Measurements from ENCODE around the gene RPS10.
"Not testable (repeated sequence)": the region's sequence is repeated elsewhere in the genome, so short reads cannot be mapped to it uniquely, and the experiment has no call there.

The RPS10 gene

GRCh38 chr6:34392497-34393190 lies 33.2 kb downstream of the RPS10 start, which contains the start of gene NUDT3:
TSS of gene NUDT3 (minus strand) at chr6:34392669. CDS start at chr6:34392362, 307 bp downstream.
- peak; percentile 95 for DNase-seq (ENCODE audit: low spot score)

DNA sequence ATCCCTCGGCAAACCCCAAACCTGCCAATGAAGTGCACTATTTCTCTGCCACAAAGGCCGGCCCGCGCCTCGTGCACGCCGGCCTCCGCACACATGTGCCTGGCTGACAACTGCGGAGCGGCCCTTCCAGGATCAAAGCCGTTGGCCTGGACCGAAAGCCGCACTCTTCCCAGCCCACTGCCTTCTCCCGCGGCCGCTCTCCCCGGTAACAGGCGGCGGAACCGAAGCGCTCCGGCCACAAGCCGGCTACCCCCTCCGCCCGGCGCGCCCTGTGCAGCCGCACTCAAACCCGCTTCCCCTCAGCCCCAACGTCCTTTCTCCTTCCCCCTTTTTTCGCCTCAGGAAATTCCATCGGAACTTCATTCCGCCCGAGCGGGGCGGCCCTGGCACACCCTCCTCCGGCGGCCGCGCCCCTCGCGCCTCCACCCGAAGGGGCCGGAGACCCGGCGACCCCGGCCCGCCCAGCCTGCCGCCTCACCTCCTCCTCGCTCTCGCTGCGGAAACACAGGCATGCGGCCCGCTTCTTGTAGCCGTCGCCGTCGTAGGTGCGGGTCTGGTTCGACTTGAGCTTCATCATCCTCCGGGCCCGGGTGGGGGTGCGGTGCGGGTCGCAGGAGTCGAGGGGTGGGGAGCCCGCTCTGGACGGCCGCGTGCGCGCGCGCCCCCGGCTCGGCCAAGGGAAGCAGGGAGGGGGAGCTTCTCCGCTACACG lies 33.9 kb downstream of the RPS10 start:
- peak; percentile 47 for DNase-seq (ENCODE audit: low spot score)

DNA sequence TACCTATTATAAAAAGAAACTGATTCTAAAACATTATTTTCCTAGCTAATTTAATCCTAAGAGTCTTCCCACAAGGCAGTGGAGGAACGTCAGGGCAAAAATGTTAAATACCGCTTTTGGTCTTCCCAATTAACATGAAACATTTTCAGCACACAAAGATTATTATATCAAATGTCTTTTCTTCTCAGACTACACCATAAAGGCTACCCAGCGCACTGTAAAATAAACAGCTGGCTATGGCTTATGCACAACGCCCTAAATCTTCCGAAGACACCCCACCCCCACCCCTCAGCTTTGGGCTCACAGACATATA lies 34.4 kb downstream of the RPS10 start:
- no peak for DNase-seq (ENCODE audit: low spot score)

GRCh38 chr6:34390531-34391472 lies 35.1 kb downstream of the RPS10 start:
- DNase-seq (ENCODE audit: low spot score), result peak; percentile 39

GRCh38 chr6:34389034-34389433 lies 36.8 kb downstream of the RPS10 start:
- DNase-seq (ENCODE audit: low spot score), result no peak

GRCh38 chr6:34388421-34388820 lies 37.4 kb downstream of the RPS10 start:
- DNase-seq (ENCODE audit: low spot score), result no peak

DNA sequence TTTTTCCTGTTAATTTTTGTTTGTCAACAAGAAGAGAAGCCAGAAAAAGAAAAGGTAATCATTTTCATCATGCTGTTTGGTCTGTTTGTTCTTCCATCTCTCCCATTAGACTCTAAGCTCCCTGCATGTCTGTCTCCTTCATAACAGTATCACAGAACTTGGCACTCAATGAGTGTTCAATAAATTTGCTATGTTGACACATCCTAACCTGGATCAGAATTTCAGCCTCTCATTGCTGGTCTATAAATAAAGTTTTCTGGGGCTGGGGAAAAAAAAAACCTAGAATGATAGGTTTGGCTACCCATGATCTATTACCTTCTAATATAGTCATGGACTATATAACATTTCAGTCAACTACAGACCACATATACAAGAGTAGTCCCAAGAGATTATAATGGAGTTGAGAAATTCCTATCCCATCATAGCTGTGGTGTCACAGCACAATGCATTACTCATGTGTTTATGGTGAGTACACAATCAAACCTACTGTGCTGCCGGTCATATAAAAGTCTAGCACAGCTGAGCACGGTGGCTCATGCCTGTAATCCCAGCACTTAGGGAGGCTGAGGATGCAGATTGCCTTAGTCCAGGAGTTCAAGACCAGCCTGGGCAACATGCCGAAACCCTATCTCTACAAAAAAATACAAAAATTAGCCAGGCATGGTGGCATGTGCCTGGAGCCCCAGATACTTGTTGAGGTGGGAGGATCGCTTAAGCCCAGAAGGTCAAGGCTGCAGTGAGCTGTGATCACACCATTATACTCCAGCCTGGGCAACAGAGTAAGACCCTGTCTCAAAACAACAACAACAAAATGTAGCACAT lies 39.3 kb downstream of the RPS10 start:
- peak; percentile 40 for DNase-seq (ENCODE audit: low spot score)

GRCh38 chr6:34385793-34386195 lies 40.1 kb downstream of the RPS10 start:
- no peak for DNase-seq (ENCODE audit: low spot score)

GRCh38 chr6:34384321-34385153 lies 41.3 kb downstream of the RPS10 start:
- DNase-seq (ENCODE audit: low spot score), result no peak

DNA sequence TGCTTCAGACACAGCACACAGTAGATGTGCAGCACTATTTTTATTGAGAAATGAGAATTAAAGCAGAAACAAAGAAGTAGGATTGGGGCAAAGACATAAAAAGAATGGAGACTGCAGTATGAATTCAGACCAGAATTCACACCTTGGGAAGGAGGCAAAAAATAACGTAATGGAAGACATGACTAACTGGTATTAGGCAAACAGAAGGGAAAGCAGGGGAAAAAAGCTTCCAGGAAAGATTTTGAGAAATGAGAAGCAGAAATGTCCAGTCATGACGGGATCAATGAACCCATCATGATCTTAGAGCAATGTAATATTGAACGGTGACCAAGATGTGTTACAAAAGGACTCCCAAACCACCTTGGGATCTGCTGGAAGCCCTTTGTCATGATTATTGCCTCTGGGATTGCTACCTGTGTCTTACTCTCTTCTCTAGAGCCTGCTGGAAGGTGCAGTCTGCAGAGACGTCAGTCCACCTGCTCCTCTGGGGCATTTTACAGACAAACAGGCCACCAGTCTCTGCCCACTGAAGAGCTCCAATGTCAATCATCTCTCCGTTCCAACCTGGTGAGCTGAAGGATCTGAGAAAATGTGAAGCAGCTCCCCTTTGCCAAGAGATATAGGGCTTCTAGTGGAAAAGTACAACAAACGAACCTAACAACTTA lies 42.1 kb downstream of the RPS10 start:
- no peak for DNase-seq (ENCODE audit: low spot score)

DNA sequence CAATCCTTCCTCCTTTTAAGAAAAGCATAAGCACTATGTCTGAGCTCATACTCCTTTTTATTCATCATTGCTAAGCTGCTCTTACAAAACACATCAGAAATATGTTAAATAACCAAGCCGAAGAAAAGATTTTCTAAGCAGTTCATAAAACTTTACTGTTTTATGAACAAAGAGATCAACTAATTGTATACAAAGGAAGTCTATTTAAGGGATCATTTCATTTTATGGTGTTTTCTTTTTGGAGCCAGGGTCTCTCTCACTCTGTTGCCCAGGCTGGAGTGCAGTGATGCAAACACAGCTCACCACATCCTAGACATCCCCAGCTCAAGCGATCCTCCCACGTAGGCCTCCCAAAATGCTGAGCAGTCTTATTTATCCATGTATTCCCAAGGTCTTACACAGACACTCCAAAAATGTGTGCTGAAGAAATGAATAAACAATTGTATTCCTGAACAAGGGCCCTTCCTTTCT lies 42.7 kb downstream of the RPS10 start:
- DNase-seq (ENCODE audit: low spot score), result no peak

DNA sequence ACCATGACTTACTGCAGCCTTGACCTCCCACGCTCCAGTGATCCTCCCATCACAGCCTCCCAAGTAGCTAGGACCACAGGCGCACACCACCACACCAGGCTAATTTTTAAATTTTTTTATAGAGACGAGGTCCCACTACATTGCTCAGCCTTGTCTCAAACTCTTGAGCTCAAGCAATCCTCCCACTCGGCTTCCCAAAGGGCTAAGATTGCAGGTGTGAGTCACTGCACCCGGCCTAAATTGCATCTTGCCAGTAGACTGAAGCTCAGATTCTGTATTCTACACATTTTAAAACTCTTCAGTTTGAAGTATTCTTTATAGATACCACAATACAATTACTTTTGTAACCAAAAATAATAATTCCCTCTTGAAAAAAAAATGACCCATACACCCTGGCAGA lies 44.8 kb downstream of the RPS10 start:
- no peak for DNase-seq (ENCODE audit: low spot score)

DNA sequence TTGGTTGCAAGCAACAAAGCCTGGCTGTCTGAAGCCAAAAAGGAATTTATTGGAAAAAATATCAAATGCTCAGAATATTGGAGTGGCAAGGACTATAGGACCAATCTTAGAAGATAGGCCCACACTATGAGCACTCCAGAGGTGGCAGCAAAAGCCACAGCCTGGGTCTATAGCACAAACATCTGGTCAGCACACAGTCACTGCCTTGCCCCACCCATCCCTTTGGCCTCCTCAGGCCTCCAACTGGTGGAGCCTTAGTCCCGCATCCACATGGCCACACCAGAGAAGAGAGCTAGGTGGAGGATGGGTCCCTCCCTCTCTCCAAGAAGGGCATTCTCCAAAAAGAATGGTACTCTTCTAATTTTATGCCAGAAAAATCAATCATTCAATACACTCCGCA lies 47.4 kb downstream of the RPS10 start:
- no peak for DNase-seq (ENCODE audit: low spot score)

GRCh38 chr6:34377984-34378383 lies 47.9 kb downstream of the RPS10 start:
- DNase-seq (ENCODE audit: low spot score), result no peak

DNA sequence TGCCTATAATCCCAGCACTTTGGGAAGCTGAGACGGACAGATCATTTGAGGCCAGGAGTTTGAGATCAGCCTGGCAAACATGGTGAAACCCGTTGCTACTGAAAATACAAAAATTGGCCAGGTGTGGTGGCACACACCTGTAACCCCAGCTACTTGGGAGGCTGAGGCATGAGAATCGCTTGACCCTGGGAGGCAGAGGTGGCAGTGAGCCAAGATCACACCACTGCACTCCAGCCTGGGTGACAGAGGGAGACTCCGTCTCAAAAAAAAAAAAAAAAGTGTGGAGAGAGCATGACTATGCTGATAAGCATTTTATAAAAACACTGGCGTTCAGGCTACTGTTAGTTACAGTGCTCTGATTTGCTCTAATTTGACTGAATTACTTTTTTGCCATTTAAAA lies 48.3 kb downstream of the RPS10 start:
- DNase-seq (ENCODE audit: low spot score), result not testable (repeated sequence)

- no peak for DNase-seq (ENCODE audit: low spot score)
Measured at GRCh38 chr6:34375833-34376232, 50.0 kb downstream of the RPS10 start.

GRCh38 chr6:34374508-34374907 lies 51.4 kb downstream of the RPS10 start:
- no peak for DNase-seq (ENCODE audit: low spot score)

- DNase-seq (ENCODE audit: low spot score), result no peak
Measured at GRCh38 chr6:34374069-34374468, 51.8 kb downstream of the RPS10 start.

DNA sequence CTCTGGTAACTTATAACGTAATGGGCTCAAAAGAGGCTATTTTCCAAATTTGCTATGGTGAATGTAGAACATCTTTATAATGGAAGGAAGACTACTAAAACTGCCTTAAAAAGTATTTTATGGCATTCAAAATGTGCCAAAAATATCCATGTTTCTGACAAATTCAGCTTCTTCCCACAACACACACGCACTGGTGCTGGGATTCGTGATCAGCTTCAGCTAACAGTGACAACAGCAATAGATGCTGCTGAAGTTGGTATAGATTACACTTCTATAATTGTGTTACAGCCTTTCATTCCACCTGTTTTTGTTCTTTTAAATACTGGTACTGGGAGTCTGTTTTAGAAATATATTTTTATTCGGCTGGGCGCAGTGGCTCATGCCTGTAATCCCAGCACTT lies 52.4 kb downstream of the RPS10 start:
- no peak for DNase-seq (ENCODE audit: low spot score)

- DNase-seq (ENCODE audit: low spot score), result not testable (repeated sequence)
Measured at GRCh38 chr6:34371865-34372264, 54.0 kb downstream of the RPS10 start.

Measured in LoVo (cell line).